HepG2 (cell line): ENCODE measurements around the gene ZBTB7B. TPM values are rescaled to one million over a fixed set of nuclear protein-coding genes. Genes with fewer than 3 reads are reported as not detected.

Source experiments
- CCDC6 ChIP-seq: sonication (generic); formaldehyde crosslinking; IDR thresholded peaks from 2 replicates; pipeline ENCODE4 v1.8.1; 2022; ENCODE audit warnings: mild to moderate bottlenecking, missing genetic modification reagents, moderate library complexity
- CSRNP2 ChIP-seq: sonication (generic); formaldehyde crosslinking; conservative IDR thresholded peaks from 2 replicates; pipeline ENCODE4 v1.8.0; 2022; ENCODE audit warnings: low read depth, missing genetic modification reagents
- DRAP1 ChIP-seq: IDR thresholded peaks from 2 replicates; pipeline ENCODE4 v1.6.1; 2016; ENCODE audit warnings: missing genetic modification reagents, missing compliant biosample characterization
- GABPA ChIP-seq, 2 experiments: IDR thresholded peaks; 2 replicates each; pipeline ENCODE4 v1.6.1; 2011 to 2016; ENCODE audit warnings: low read depth in 2 of 2, low read length in 1 of 2, missing biosample characterization in 1 of 2, missing genetic modification characterization in 1 of 2
- GMEB2 ChIP-seq: IDR thresholded peaks from 2 replicates; pipeline ENCODE4 v1.6.1; 2016; ENCODE audit warnings: missing biosample characterization, missing genetic modification reagents, low read depth
- GTF2F1 ChIP-seq: fragments of 150-350 bp; IDR thresholded peaks from 2 replicates; pipeline ENCODE4 v1.6.1; 2014; ENCODE audit warnings: low read length
- HIVEP1 ChIP-seq: sonication (generic); formaldehyde crosslinking; IDR thresholded peaks from 2 replicates; pipeline ENCODE4 v1.4.0; 2020; ENCODE audit warnings: mild to moderate bottlenecking, missing genetic modification reagents
- HMGXB4 ChIP-seq, 2 experiments: sonication (generic) in 1 of 2; formaldehyde crosslinking in 1 of 2; IDR thresholded peaks; 2 replicates each; pipeline versions ENCODE4 v1.4.0 to v1.6.1; 2018 to 2020; ENCODE audit warnings: missing genetic modification reagents in 2 of 2, borderline replicate concordance in 1 of 2, low read depth in 1 of 2, mild to moderate bottlenecking in 1 of 2, missing biosample characterization in 1 of 2
- HOXA5 ChIP-seq: sonication (generic); formaldehyde crosslinking; IDR thresholded peaks from 2 replicates; pipeline ENCODE4 v1.4.0; 2020; ENCODE audit warnings: missing genetic modification reagents
- KDM2A ChIP-seq: sonication (generic); formaldehyde crosslinking; IDR thresholded peaks from 2 replicates; pipeline ENCODE4 v1.4.0; 2020; ENCODE audit warnings: low read depth, missing genetic modification reagents, borderline replicate concordance
- PHF20 ChIP-seq: sonication (generic); formaldehyde crosslinking; IDR thresholded peaks from 2 replicates; pipeline ENCODE4 v1.5.0; 2020; ENCODE audit warnings: mild to moderate bottlenecking, missing genetic modification reagents
- PREB ChIP-seq: sonication (generic); formaldehyde crosslinking; IDR thresholded peaks from 2 replicates; pipeline ENCODE4 v1.4.0; 2020; ENCODE audit warnings: missing genetic modification reagents
- SMAD3 ChIP-seq: sonication (generic); formaldehyde crosslinking; IDR thresholded peaks from 2 replicates; pipeline ENCODE4 v1.4.0; 2020; ENCODE audit warnings: missing genetic modification reagents
- SOX6 ChIP-seq, 2 experiments: fragments of 450-650 bp in 1 of 2; sonication (generic) in 1 of 2; formaldehyde crosslinking in 1 of 2; IDR thresholded peaks; 2 replicates each; pipeline versions ENCODE4 v1.4.0 to v1.6.1; 2017 to 2020; ENCODE audit warnings: antibody characterized with exemption in 1 of 2, mild to moderate bottlenecking in 1 of 2, missing genetic modification reagents in 1 of 2
- ZBTB7B ChIP-seq: sonication (generic); formaldehyde crosslinking; IDR thresholded peaks from 2 replicates; pipeline ENCODE4 v1.4.0; 2020; ENCODE audit warnings: missing genetic modification reagents
- ZNF362 ChIP-seq: sonication (generic); formaldehyde crosslinking; IDR thresholded peaks from 2 replicates; pipeline ENCODE4 v1.4.0; 2020; ENCODE audit warnings: missing genetic modification reagents, mild to moderate bottlenecking, borderline replicate concordance
- ZNF44 ChIP-seq: sonication (generic); formaldehyde crosslinking; IDR thresholded peaks from 2 replicates; pipeline ENCODE4 v1.5.1; 2020; ENCODE audit warnings: mild to moderate bottlenecking, missing genetic modification reagents
- ZNF543 ChIP-seq: sonication (generic); formaldehyde crosslinking; IDR thresholded peaks from 2 replicates; pipeline ENCODE4 v1.4.0; 2020; ENCODE audit warnings: mild to moderate bottlenecking, missing genetic modification reagents
- polyA plus RNA-seq, 8 experiments: library from polyadenylated mRNA; depleted of rRNA in 3 of 8; stranded (reverse) in 7 of 8; unstranded in 1 of 8; fragments of >200 nt; fragmentation: Illumina TruSeq in 4 of 8; extraction: Trizol in 4 of 8; gene quantifications; 2 replicates each; pipeline versions ENCODE4 v1.2.1 to v1.2.3, GENCODE V29; 2011 to 2016; ENCODE audit warnings: low read depth in 4 of 8, missing spikeins in 1 of 8, mixed read lengths in 1 of 8; ENCODE audit not compliant: insufficient read depth in 1 of 8
- total RNA-seq, 5 experiments: library from RNA; depleted of rRNA; stranded (reverse); fragments of >200 nt; fragmentation: Illumina TruSeq; extraction: Trizol; gene quantifications; 2 replicates each; pipeline ENCODE4 v1.2.3, GENCODE V29; 2016; ENCODE audit warnings: low read depth in 1 of 5

Gene ZBTB7B
- total and polyA plus RNA-seq, 2 of the 13 experiments (the other 11 are each of a cell fraction or from before 2014, with no cell fraction given): 15.5 to 17.5 TPM

- no peak for TF ChIP-seq PREB (CRISPR knock-in tag)
- no peak; the same call in 1 of the 2 replicates for TF ChIP-seq CCDC6 (CRISPR knock-in tag)
- TF ChIP-seq GTF2F1: 0 out of 2 replicates have a peak, but pooled peaks have one; percentile 27
- TF ChIP-seq DRAP1: peak; percentile 58; the same call in 1 of the 2 replicates
- TF ChIP-seq GABPA (IDR thresholded peaks at IDR 0.05; ENCODE audit: low read depth, low read length): peak; percentile 17; the same call in 1 of the 2 replicates
- peak; percentile 66 for TF ChIP-seq GABPA (CRISPR knock-in tag; IDR thresholded peaks at IDR 0.05; ENCODE audit: low read depth)
- peak; percentile 75; the same call in 1 of the 2 replicates for TF ChIP-seq SMAD3 (CRISPR knock-in tag)
- TF ChIP-seq HIVEP1: peak; percentile 99
- peak; percentile 87; the same call in 1 of the 2 replicates for TF ChIP-seq ZNF543 (CRISPR knock-in tag)
- no peak; the same call in 1 of the 2 replicates for TF ChIP-seq PHF20 (CRISPR knock-in tag)
- peak; percentile 12; the same call in 1 of the 2 replicates for TF ChIP-seq ZNF362
- peak; percentile 70 to 74 for TF ChIP-seq HMGXB4 (CRISPR knock-in tag; IDR thresholded peaks at IDR 0.05; ENCODE audit: borderline replicate concordance in 1 of 2, low read depth in 1 of 2)
- TF ChIP-seq CSRNP2: no peak
- no peak for TF ChIP-seq GMEB2 (CRISPR knock-in tag)
- TF ChIP-seq ZBTB7B (CRISPR knock-in tag): peak; percentile 94
- no peak for TF ChIP-seq SOX6 (IDR thresholded peaks at IDR 0.05)
- TF ChIP-seq SOX6 (CRISPR knock-in tag; IDR thresholded peaks at IDR 0.05): peak; percentile 87
- TF ChIP-seq HOXA5 (CRISPR knock-in tag): peak; percentile 72
- TF ChIP-seq ZNF44 (CRISPR knock-in tag): no peak
- peak; percentile 85 for TF ChIP-seq KDM2A (CRISPR knock-in tag)
Measured at GRCh38 chr1:155000726-155001424, 1.7 kb upstream of the ZBTB7B start (continued).
